ENCODE results near the gene NFE2L2.
"Not testable (repeated sequence)": the region's sequence is repeated elsewhere in the genome, so short reads cannot be mapped to it uniquely, and the experiment has no call there.

Gene NFE2L2

DNA sequence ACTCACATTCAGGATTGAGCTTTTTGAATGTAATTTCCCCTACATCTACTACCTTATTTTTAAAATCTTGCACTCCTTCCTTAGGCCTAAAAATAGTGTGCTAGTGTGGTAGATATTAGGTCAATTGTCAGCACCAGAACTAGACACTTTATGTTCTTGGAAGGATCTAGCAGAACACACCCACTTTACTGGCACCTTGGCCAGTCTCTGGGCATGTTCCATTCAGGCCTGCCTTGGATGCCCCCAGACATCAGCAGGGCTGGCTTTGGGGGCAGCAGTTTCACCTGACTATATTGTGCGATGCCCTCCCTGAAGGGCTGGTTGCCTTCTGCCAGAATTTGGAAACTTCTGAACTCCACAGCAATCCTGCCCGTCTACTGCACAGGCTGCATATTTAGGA, 15.3 kb upstream of the NFE2L2 start:
- no peak overlapping the region for H3K27ac ChIP-seq (ENCODE audit: low read depth, low read length, severe bottlenecking)
- H3K9me3 ChIP-seq (ENCODE audit: control insufficient read depth, low read length), result no peaks in the 10 kb centered on the region
- WGBS, 2 experiments (ENCODE audit: insufficient coverage in 2 of 2), result 100% methylated on average over 1 to 2 of the region's 2 CpGs
- no peaks in the 10 kb centered on the region for H3K36me3 ChIP-seq (ENCODE audit: control insufficient read depth, insufficient read depth, low read length)
- no peaks in the 10 kb centered on the region for H3K4me1 ChIP-seq (ENCODE audit: control insufficient read depth, insufficient read depth, low read length, poor library complexity, severe bottlenecking)
- no peak overlapping the region for H3K4me3 ChIP-seq (ENCODE audit: extremely low read depth, insufficient read depth, low read length, poor library complexity, severe bottlenecking)

DNA sequence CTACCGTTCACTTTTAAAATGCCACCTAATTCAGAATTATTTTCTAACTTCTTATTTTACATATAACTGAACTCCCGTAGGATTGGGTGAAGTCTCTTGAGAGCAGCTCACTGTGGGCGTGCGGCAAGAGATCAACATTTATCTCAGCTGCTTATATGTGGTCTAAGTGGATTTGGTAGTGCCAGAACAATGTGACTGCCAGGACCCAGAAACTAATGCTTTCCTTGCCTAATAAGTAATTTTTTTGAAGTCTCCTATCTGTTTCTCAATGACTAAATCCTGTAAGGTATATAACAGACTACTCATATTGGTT, 11.2 kb upstream of the NFE2L2 start:
- Histone ChIP-seq H3K36me3 (ENCODE audit: control insufficient read depth, insufficient read depth, low read length) (no peaks in the 10 kb centered on the region), H3K4me3 (ENCODE audit: extremely low read depth, insufficient read depth, low read length, poor library complexity, severe bottlenecking) (no peak overlapping the region), H3K4me1 (ENCODE audit: control insufficient read depth, insufficient read depth, low read length, poor library complexity, severe bottlenecking) (no peaks in the 10 kb centered on the region), H3K27ac (ENCODE audit: low read depth, low read length, severe bottlenecking) (no peak overlapping the region), H3K9me3 (ENCODE audit: control insufficient read depth, low read length) (no peaks in the 10 kb centered on the region)
- WGBS, 2 experiments (ENCODE audit: insufficient coverage in 2 of 2), result 92 to 100% methylated on average over 1 to 2 of the region's 4 CpGs

DNA sequence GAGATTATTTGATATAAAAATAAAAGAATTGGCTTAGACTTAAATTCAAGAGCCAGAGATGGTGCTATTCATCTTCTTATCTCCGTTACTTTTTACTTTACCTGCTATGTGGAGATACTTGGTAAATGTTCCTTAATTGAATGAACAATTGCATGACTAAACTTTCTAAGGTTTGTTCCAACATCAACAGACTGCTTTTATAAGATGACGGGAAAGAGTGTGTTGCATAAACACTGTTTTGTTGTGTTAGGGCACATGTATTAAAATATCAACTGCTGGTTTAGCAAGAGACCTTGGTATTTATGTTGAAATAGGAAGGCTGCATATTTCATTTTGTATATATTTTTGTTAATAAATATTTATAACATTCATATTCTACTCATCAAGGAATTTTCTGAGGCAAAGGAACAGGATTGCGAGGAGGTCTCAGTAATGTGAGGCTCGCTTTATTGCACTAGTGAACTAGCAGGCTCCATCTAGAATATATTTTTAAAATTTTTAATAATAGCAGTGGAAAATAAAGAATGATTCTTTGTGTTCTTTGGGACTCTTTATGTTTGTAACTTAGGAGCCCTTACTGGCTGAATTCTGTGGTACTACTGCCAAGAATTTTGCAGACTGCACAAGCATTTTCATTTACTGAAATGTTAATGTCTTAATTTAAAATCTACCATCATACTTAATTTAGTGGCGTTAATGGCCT, 10.7 kb upstream of the NFE2L2 start:
- Histone ChIP-seq H3K27ac (ENCODE audit: low read depth, low read length, severe bottlenecking) (no peak overlapping the region), H3K4me3 (ENCODE audit: extremely low read depth, insufficient read depth, low read length, poor library complexity, severe bottlenecking) (no peak overlapping the region)
- WGBS, 2 experiments (ENCODE audit: insufficient coverage in 2 of 2), result 100% methylated on average over 1 of the region's 5 CpGs; no CpG with 5 or more reads in 1 of the 2 experiments

DNA sequence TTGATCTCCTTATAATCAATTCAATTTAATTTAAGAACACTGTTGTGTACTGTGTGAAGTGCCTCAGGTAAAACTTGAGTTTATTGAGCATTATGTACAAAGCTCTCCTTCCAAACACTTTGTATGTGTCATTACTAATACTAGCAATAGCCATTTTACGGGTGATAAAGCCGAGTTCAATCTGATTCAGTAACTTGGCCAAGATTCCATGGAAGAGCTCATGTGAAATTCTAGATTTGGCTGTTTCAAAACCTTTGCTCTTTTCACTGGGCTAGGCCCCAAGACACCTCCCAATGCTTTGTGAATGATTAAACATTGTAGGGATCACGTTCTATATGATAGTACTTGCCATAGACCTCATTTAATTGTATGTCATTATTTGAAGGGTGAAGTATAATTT, 8.9 kb upstream of the NFE2L2 start:
- H3K27ac ChIP-seq (ENCODE audit: low read depth, low read length, severe bottlenecking), result no peak overlapping the region
- H3K4me1 ChIP-seq (ENCODE audit: control insufficient read depth, insufficient read depth, low read length, poor library complexity, severe bottlenecking), result no peaks in the 10 kb centered on the region
- no peaks in the 10 kb centered on the region for H3K36me3 ChIP-seq (ENCODE audit: control insufficient read depth, insufficient read depth, low read length)
- H3K9me3 ChIP-seq (ENCODE audit: control insufficient read depth, low read length), result no peaks in the 10 kb centered on the region
- WGBS, 2 experiments (ENCODE audit: insufficient coverage in 2 of 2), result no CpG with 5 or more reads among the region's 3 CpGs
- H3K4me3 ChIP-seq (ENCODE audit: extremely low read depth, insufficient read depth, low read length, poor library complexity, severe bottlenecking), result no peak overlapping the region

More for the DNA sequence above, 10.7 kb upstream of the NFE2L2 start:
- no peaks in the 10 kb centered on the region for H3K36me3 ChIP-seq (ENCODE audit: control insufficient read depth, insufficient read depth, low read length)
- H3K9me3 ChIP-seq (ENCODE audit: control insufficient read depth, low read length), result no peaks in the 10 kb centered on the region
- H3K4me1 ChIP-seq (ENCODE audit: control insufficient read depth, insufficient read depth, low read length, poor library complexity, severe bottlenecking), result no peaks in the 10 kb centered on the region

DNA sequence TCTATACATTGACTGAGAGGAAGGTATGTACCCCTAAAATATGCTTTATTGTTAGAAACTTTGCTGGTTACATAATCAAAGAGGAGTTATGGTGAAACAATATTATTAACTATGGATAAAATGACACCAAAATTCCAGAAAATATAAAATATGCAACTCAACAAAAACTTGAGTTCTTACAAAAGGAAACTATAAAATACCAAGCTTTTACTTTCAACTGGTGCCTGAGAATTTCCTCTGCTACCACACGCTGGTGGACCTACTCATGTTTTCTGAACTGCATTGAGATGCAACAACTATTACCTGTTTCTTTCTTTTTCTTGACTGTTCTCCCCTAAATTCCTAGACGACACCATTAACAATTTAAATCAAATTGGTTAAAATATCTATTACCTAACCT, 8.2 kb upstream of the NFE2L2 start:
- no peaks in the 10 kb centered on the region for H3K36me3 ChIP-seq (ENCODE audit: control insufficient read depth, insufficient read depth, low read length)

DNA sequence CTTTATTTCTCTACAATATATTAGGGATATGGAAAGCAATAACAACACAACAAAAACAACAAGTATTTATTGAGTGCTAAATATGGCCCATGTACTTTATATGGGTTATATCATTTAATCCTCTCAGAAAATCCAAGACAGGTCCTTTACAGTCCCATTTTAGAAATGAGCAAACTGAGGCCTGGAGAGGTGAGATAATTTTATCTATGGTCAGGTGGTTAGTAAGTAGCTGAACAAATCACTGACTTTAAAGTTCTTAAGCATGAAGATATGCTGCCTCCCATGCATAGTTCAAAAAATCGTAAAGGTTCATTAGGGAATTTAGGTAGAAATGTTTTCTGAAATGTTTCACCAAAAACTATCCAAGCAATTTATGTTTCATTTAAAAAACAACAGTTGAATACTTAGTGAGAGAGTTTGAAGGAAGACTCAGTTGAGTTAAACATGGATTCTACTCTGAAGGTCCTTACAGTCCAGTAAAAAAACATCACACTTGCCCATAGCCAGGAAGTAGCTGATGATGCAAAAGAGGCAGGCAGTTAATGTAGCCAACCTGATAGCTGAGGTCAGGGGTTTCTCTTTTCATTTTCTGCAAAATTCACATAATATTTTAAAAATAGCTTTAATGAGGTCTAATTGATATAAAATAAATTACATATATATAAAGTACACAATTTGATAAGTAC, 7.6 kb upstream of the NFE2L2 start:
- Histone ChIP-seq H3K9me3 (ENCODE audit: control insufficient read depth, low read length) (no peaks in the 10 kb centered on the region), H3K4me3 (ENCODE audit: extremely low read depth, insufficient read depth, low read length, poor library complexity, severe bottlenecking) (no peak overlapping the region), H3K27ac (ENCODE audit: low read depth, low read length, severe bottlenecking) (no peak overlapping the region), H3K4me1 (ENCODE audit: control insufficient read depth, insufficient read depth, low read length, poor library complexity, severe bottlenecking) (no peaks in the 10 kb centered on the region), H3K36me3 (ENCODE audit: control insufficient read depth, insufficient read depth, low read length) (no peaks in the 10 kb centered on the region)
- no CpG with 5 or more reads among the region's 1 CpG for WGBS, 2 experiments (ENCODE audit: insufficient coverage in 2 of 2)

More for the DNA sequence above, 8.2 kb upstream of the NFE2L2 start:
- Histone ChIP-seq H3K4me3 (ENCODE audit: extremely low read depth, insufficient read depth, low read length, poor library complexity, severe bottlenecking) (no peak overlapping the region), H3K9me3 (ENCODE audit: control insufficient read depth, low read length) (no peaks in the 10 kb centered on the region), H3K27ac (ENCODE audit: low read depth, low read length, severe bottlenecking) (no peak overlapping the region), H3K4me1 (ENCODE audit: control insufficient read depth, insufficient read depth, low read length, poor library complexity, severe bottlenecking) (no peaks in the 10 kb centered on the region)
- 92% methylated on average over 1 of the region's 2 CpGs; no CpG with 5 or more reads in 1 of the 2 experiments for WGBS, 2 experiments (ENCODE audit: insufficient coverage in 2 of 2)

DNA sequence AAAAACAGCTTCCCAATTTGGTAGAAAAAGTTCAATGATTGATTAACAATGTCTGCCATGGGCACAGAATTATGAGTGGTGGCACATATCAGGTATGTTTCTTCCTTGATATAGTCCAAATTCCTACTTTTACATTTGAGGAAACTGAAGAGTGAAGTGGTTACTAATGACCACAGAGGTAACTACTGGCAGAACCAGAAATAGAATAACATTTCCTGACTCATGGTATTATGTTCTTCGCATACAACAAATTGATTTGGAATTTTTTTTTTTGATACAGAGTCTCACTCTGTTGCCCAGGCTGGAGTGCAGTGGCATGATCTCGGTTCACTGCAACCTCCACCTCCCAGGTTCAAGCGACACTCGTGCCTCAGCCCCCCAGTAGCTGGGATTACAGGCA, 6.0 kb upstream of the NFE2L2 start:
- H3K36me3 ChIP-seq (ENCODE audit: control insufficient read depth, insufficient read depth, low read length), result no peaks in the 10 kb centered on the region
- no peaks in the 10 kb centered on the region for H3K9me3 ChIP-seq (ENCODE audit: control insufficient read depth, low read length)
- no peak overlapping the region for H3K27ac ChIP-seq (ENCODE audit: low read depth, low read length, severe bottlenecking)
- H3K4me3 ChIP-seq (ENCODE audit: extremely low read depth, insufficient read depth, low read length, poor library complexity, severe bottlenecking), result no peak overlapping the region
- peaks cover 12% of the 10 kb centered on the region for H3K4me1 ChIP-seq (ENCODE audit: control insufficient read depth, insufficient read depth, low read length, poor library complexity, severe bottlenecking)
- 96 to 100% methylated on average over 2 to 4 of the region's 4 CpGs for WGBS, 2 experiments (ENCODE audit: insufficient coverage in 2 of 2)

DNA sequence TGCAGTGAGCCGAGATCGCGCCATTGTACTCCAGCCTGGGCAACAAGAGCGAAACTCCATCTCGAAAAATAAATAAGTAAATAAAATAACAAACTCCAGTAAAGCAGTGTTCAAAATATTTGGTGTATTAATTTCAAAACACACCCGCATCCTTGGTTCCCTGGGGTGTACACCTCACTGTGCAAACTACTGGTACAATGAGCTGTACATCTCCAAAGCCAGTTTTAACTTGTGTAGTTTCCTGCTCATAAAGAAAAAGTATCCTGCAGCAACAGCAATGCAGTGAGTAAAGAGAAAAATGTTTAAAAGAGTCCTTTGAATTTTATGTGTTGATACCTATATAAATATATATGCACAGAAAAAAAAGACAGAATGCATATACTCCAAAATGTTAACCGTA, 4.4 kb upstream of the NFE2L2 start:
- Histone ChIP-seq H3K36me3 (ENCODE audit: control insufficient read depth, insufficient read depth, low read length) (no peaks in the 10 kb centered on the region), H3K27ac (ENCODE audit: low read depth, low read length, severe bottlenecking) (no peak overlapping the region)
- WGBS, 2 experiments (ENCODE audit: insufficient coverage in 2 of 2), result 100% methylated on average over 1 of the region's 7 CpGs; no CpG with 5 or more reads in 1 of the 2 experiments

DNA sequence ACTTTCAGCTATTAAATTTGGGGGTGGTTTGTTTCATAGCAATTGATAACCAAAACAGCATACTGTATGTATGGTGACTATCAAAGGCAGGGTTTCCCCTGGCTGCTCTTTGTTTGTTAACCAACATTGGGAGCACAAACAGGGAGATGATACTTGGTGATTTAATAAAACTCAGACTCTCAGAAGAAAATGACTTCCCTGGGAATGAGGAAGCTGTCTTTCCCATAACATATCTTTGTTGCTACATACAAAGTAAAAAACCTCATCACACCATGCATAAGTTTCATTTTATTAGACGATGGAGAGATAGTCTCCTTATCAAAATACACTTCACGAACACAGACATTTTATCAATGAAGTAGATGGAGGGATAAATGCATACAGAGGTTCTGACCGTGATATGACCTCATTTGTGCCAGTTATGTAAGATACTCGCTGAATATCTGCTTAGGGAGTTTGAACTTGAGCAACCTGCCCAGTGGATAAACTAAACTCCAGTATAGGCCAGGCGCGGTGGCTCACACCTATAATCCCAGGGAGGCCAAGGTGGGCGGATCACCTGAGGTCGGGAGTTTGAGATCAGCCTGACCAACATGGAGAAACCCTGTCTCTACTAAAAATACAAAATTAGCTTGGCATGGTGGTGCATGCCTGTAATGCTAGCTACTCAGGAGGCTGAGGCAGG, 3.8 kb upstream of the NFE2L2 start:
- no peak overlapping the region for H3K4me3 ChIP-seq (ENCODE audit: extremely low read depth, insufficient read depth, low read length, poor library complexity, severe bottlenecking)
- no peaks in the 10 kb centered on the region for H3K9me3 ChIP-seq (ENCODE audit: control insufficient read depth, low read length)
- H3K4me1 ChIP-seq (ENCODE audit: control insufficient read depth, insufficient read depth, low read length, poor library complexity, severe bottlenecking), result peaks cover 15% of the 10 kb centered on the region
- WGBS, 2 experiments (ENCODE audit: insufficient coverage in 2 of 2), result 88 to 97% methylated on average over 3 to 6 of the region's 8 CpGs
- no peaks in the 10 kb centered on the region for H3K36me3 ChIP-seq (ENCODE audit: control insufficient read depth, insufficient read depth, low read length)
- H3K27ac ChIP-seq (ENCODE audit: low read depth, low read length, severe bottlenecking), result no peak overlapping the region

More for the DNA sequence above, 4.4 kb upstream of the NFE2L2 start:
- peaks cover 15% of the 10 kb centered on the region for H3K4me1 ChIP-seq (ENCODE audit: control insufficient read depth, insufficient read depth, low read length, poor library complexity, severe bottlenecking)
- no peak overlapping the region for H3K4me3 ChIP-seq (ENCODE audit: extremely low read depth, insufficient read depth, low read length, poor library complexity, severe bottlenecking)
- no peaks in the 10 kb centered on the region for H3K9me3 ChIP-seq (ENCODE audit: control insufficient read depth, low read length)

DNA sequence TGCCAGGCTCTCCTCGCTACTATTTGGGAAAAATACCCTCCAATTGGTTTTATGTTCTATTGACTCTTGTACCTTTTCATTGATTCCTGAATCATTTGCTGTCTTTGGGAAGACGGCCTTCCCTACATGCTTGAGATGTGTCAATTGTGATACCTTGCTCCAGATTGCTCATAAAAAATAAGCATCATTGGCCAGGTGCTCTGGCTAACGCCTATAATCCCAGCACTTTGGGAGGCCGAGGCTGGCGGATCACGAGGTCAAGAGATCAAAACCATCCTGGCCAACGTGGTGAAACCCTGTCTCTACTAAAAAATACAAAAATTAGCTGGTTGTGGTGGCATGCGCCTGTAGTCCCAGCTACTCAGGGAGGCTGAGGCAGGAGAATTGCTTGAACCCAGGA, 2.4 kb upstream of the NFE2L2 start:
- not testable (repeated sequence) for H3K27ac ChIP-seq (ENCODE audit: low read depth, low read length, severe bottlenecking)
- WGBS, 2 experiments (ENCODE audit: insufficient coverage in 2 of 2), result 98 to 100% methylated on average over 7 of the region's 8 CpGs

More for the DNA sequence above, 2.4 kb upstream of the NFE2L2 start:
- H3K4me1 ChIP-seq (ENCODE audit: control insufficient read depth, insufficient read depth, low read length, poor library complexity, severe bottlenecking), result peaks cover 15% of the 10 kb centered on the region
- not testable (repeated sequence) for H3K36me3 ChIP-seq (ENCODE audit: control insufficient read depth, insufficient read depth, low read length); H3K4me3 ChIP-seq (ENCODE audit: extremely low read depth, insufficient read depth, low read length, poor library complexity, severe bottlenecking); H3K9me3 ChIP-seq (ENCODE audit: control insufficient read depth, low read length)

Measured in mesodermal cell (in vitro differentiated cells).